Rectal smooth muscle tissue (tissue), 1 donor: ENCODE measurements around the gene EXOC7.

Experiments used
- H3K27ac ChIP-seq: one replicate; pipeline ENCODE4 v1.7.0; 2013; ENCODE audit warnings: low read depth, low read length, inconsistent platforms
- H3K27me3 ChIP-seq: one replicate; pipeline ENCODE4 v1.7.0; 2013; ENCODE audit warnings: low read length; ENCODE audit not compliant: control insufficient read depth, insufficient read depth
- H3K36me3 ChIP-seq: one replicate; pipeline ENCODE4 v1.7.0; 2013; ENCODE audit warnings: low read length; ENCODE audit not compliant: control insufficient read depth, insufficient read depth
- H3K4me1 ChIP-seq: one replicate; pipeline ENCODE4 v1.7.0; 2013; ENCODE audit warnings: low read length; ENCODE audit not compliant: control insufficient read depth, insufficient read depth
- H3K4me3 ChIP-seq: one replicate; pipeline ENCODE4 v1.7.0; 2013; ENCODE audit warnings: low read length
- H3K9ac ChIP-seq: one replicate; pipeline ENCODE4 v1.7.0; 2013; ENCODE audit warnings: low read length

Gene EXOC7, protein sequence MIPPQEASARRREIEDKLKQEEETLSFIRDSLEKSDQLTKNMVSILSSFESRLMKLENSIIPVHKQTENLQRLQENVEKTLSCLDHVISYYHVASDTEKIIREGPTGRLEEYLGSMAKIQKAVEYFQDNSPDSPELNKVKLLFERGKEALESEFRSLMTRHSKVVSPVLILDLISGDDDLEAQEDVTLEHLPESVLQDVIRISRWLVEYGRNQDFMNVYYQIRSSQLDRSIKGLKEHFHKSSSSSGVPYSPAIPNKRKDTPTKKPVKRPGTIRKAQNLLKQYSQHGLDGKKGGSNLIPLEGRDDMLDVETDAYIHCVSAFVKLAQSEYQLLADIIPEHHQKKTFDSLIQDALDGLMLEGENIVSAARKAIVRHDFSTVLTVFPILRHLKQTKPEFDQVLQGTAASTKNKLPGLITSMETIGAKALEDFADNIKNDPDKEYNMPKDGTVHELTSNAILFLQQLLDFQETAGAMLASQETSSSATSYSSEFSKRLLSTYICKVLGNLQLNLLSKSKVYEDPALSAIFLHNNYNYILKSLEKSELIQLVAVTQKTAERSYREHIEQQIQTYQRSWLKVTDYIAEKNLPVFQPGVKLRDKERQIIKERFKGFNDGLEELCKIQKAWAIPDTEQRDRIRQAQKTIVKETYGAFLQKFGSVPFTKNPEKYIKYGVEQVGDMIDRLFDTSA

DNA sequence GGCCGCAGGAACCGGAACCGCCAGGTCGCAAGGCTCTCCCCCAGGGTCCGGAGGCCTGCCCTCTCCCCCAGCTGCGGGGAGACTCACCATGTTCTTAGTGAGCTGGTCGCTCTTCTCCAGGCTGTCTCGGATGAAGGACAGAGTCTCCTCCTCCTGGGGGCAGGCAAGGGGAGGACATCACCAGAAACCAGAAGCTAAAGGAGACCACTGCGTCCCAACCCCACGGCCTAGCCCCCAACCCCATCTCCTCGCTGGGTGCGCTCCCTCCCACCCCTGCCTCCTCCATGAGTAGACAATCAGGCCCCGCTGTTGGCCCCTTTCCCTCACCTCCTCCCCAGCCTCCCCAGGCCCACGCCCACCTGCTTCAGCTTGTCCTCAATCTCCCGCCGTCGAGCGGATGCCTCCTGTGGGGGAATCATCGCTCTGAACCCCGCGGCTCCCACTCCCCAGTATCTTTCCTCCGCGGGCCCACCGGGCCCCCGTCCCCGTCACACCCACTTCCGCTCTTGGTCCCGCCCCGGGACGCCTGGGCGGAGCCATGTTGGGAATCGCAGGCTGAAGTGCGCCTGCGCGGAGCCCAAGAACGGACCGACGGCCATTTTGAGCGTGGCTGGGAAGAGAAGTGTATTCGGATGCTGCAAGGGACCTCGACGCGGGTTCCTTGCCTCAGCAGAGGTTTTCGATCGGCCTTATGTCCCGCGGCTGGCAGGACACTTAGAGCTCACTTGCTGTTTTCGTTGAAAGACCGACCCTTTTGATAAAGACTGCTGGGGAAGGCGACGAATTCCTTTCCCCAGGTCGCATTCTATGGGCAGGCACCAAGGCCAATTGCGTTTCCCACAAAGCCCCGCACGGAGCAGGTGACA is at the start of gene EXOC7:
Gene EXOC7 (minus strand): TSS at position 514 of the 866 bp plus-strand sequence. CDS start 95 bp downstream, at position 419.
- Histone ChIP-seq H3K4me1 (peaks cover 5% of the 10 kb centered on the region), H3K27me3 (no peaks in the 10 kb centered on the region), H3K4me3 (peak within 1 kb of the TSS; percentile 83), H3K36me3 (peaks cover 8% of the 10 kb centered on the region), H3K9ac (peak within 1 kb of the TSS; percentile 52), H3K27ac (peak within 1 kb of the TSS; percentile 75)

DNA sequence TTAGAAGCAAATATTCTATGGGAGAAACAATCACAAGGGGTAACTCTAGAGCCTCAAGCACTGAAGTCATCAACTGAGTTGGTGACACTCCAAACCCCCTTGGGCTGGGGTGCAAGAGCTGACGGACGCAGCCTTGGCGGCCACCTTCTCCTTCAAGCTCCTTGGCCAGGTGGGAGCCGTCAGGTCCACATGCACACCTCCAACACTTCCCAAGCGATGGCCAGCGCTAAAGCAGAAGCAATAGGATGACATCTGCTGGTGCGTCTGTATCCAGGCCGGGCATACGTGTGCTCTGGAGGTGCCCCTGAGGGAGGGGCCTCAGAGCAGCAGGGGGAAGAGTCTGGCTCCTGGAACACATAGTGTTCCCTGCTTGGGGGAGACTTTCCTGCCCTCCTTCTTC is 49.6 kb upstream of the EXOC7 start:
- Histone ChIP-seq H3K9ac (no peak overlapping the region), H3K27ac (peak overlapping the region; percentile 35), H3K4me3 (no peak overlapping the region), H3K27me3 (no peaks in the 10 kb centered on the region), H3K4me1 (peaks cover 8% of the 10 kb centered on the region), H3K36me3 (peaks cover 4% of the 10 kb centered on the region)

- no peaks in the 10 kb centered on the region for H3K27me3 ChIP-seq
- peaks cover 8% of the 10 kb centered on the region for H3K4me1 ChIP-seq
- no peak overlapping the region for H3K27ac ChIP-seq
- no peak overlapping the region for H3K9ac ChIP-seq
- H3K36me3 ChIP-seq, result no peaks in the 10 kb centered on the region
- H3K4me3 ChIP-seq, result no peak overlapping the region
Measured at GRCh38 chr17:76152591-76152990, 49.0 kb upstream of the EXOC7 start.

DNA sequence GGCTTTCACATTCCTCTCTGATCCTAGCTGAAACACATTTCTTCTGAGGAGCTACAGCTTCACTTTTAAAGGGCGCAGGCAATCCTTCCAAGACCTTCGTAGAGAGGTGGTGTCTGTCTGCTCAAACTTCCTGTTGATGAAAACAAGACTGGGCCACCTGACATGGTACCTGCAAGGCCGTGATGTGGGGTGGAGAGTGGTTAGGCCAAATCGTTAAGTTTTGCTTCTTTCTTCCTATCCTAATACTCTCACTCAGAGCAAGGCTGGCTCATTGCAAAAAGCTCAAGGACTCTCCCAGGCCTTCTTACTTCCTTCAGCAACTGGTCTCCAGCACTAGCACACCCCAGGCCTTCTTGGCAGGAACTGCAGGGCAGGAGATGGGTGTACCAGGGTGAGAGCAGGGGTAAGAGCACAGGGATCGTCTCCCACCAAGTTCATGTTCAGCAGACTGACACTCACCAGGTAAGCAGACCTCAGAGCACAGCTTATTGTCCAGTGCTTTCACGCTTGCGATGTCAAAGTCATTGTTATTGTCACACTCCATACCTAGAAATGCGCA is 48.4 kb upstream of the EXOC7 start:
- no peak overlapping the region for H3K27ac ChIP-seq
- peaks cover 8% of the 10 kb centered on the region for H3K4me1 ChIP-seq
- no peak overlapping the region for H3K4me3 ChIP-seq
- H3K36me3 ChIP-seq, result no peaks in the 10 kb centered on the region
- H3K9ac ChIP-seq, result no peak overlapping the region
- H3K27me3 ChIP-seq, result no peaks in the 10 kb centered on the region

GRCh38 chr17:76150712-76151622 is 47.4 kb upstream of the EXOC7 start:
- no peaks in the 10 kb centered on the region for H3K36me3 ChIP-seq
- peak overlapping the region; percentile 46 for H3K27ac ChIP-seq
- H3K27me3 ChIP-seq, result no peaks in the 10 kb centered on the region
- H3K9ac ChIP-seq, result no peak overlapping the region
- H3K4me3 ChIP-seq, result no peak overlapping the region
- peaks cover 8% of the 10 kb centered on the region for H3K4me1 ChIP-seq

- H3K9ac ChIP-seq, result no peak overlapping the region
- H3K27ac ChIP-seq, result no peak overlapping the region
- no peaks in the 10 kb centered on the region for H3K27me3 ChIP-seq
- H3K4me3 ChIP-seq, result no peak overlapping the region
- H3K4me1 ChIP-seq, result peaks cover 8% of the 10 kb centered on the region
- H3K36me3 ChIP-seq, result no peaks in the 10 kb centered on the region
Measured at GRCh38 chr17:76149214-76149613, 45.6 kb upstream of the EXOC7 start.

- H3K9ac ChIP-seq, result no peak overlapping the region
- no peaks in the 10 kb centered on the region for H3K36me3 ChIP-seq
- peaks cover 8% of the 10 kb centered on the region for H3K4me1 ChIP-seq
- no peak overlapping the region for H3K27ac ChIP-seq
- no peak overlapping the region for H3K4me3 ChIP-seq
- no peaks in the 10 kb centered on the region for H3K27me3 ChIP-seq
Measured at GRCh38 chr17:76148015-76148326, 44.4 kb upstream of the EXOC7 start.

- H3K27me3 ChIP-seq, result no peaks in the 10 kb centered on the region
- peaks cover 8% of the 10 kb centered on the region for H3K4me1 ChIP-seq
- H3K36me3 ChIP-seq, result no peaks in the 10 kb centered on the region
- H3K4me3 ChIP-seq, result no peak overlapping the region
- no peak overlapping the region for H3K27ac ChIP-seq
- H3K9ac ChIP-seq, result no peak overlapping the region
Measured at GRCh38 chr17:76147211-76148014, 43.8 kb upstream of the EXOC7 start.

GRCh38 chr17:76146053-76146851 is 42.7 kb upstream of the EXOC7 start:
- H3K4me3 ChIP-seq, result no peak overlapping the region
- H3K4me1 ChIP-seq, result peaks cover 8% of the 10 kb centered on the region

DNA sequence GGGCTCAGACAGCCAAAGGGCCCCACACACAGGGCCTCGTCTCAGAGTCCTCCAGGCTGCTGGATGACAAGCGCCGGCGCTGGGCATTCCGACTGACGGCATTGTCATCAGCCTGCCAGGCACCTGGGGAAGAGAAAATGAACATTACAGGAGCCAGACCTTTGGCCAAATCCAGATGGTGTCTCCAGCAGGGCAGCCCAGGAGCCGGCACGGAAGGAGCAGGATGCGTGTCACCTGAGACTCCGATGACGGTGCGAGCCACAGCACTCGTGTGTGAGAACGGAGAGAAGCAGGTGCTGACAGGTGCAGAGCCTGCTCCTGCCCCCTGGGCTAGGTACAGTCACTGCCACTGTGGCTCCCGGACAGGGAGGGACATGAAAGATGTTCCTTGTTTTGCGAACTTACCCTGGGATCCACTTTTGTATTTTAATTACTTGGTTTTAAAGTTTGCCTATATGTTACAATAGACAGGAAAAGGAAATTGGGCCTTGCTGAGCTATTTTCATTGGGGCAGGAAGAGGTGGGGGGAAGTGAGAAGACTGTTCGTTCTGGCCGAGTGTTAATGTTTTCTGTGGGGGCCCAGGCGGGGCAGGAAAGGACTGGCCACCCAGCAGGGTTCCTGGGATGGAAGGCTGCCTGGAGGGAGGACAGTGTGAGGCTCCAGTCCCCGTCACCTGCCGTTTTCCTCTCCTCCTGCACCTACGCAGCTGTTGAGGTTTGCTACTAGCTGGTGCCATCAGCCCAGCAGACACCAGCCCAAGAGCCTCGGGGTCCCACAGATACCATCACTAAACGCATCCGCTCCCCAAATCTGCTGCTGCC is 41.9 kb upstream of the EXOC7 start:
- H3K4me3 ChIP-seq, result no peak overlapping the region
- H3K36me3 ChIP-seq, result no peaks in the 10 kb centered on the region
- H3K4me1 ChIP-seq, result peaks cover 5% of the 10 kb centered on the region
- no peak overlapping the region for H3K27ac ChIP-seq
- H3K27me3 ChIP-seq, result peaks cover 2% of the 10 kb centered on the region
- no peak overlapping the region for H3K9ac ChIP-seq

More at GRCh38 chr17:76146053-76146851, 42.7 kb upstream of the EXOC7 start:
- H3K27me3 ChIP-seq, result no peaks in the 10 kb centered on the region
- H3K36me3 ChIP-seq, result no peaks in the 10 kb centered on the region
- no peak overlapping the region for H3K9ac ChIP-seq
- no peak overlapping the region for H3K27ac ChIP-seq
